GM18870 (cell line): Measurements from ENCODE around the gene CD82.

Source experiments
- ATAC-seq: cut with Tn5 transposase; IDR thresholded peaks from one replicate; pipeline ENCODE4 v1.9.1; 2021; ENCODE audit warnings: moderate library complexity; ENCODE audit not compliant: unreplicated experiment

The CD82 gene

GRCh38 chr11:44614281-44614775, 48.9 kb downstream of the CD82 start:
- no peak for ATAC-seq

GRCh38 chr11:44615041-44615755, 49.7 kb downstream of the CD82 start:
- ATAC-seq, result no peak

- ATAC-seq, result no peak
These were observed 50.7 kb downstream of the CD82 start for GRCh38 chr11:44615913-44616791.

- no peak for ATAC-seq
These were observed 52.4 kb downstream of the CD82 start for GRCh38 chr11:44617671-44618461.

GRCh38 chr11:44618561-44619425, 53.3 kb downstream of the CD82 start:
- no peak for ATAC-seq

GRCh38 chr11:44620328-44620725, 54.9 kb downstream of the CD82 start:
- no peak for ATAC-seq

- ATAC-seq, result no peak
These were observed 55.7 kb downstream of the CD82 start for GRCh38 chr11:44621140-44621681.

- no peak for ATAC-seq
These were observed 56.3 kb downstream of the CD82 start for GRCh38 chr11:44621784-44622183.

GRCh38 chr11:44622190-44622650, 56.8 kb downstream of the CD82 start:
- no peak for ATAC-seq

- no peak for ATAC-seq
These were observed 57.3 kb downstream of the CD82 start for GRCh38 chr11:44622721-44623258.

- ATAC-seq, result no peak
These were observed 57.9 kb downstream of the CD82 start for GRCh38 chr11:44623341-44623730.

- no peak for ATAC-seq
These were observed 58.4 kb downstream of the CD82 start for GRCh38 chr11:44623731-44624491.

- no peak for ATAC-seq
These were observed 59.3 kb downstream of the CD82 start for GRCh38 chr11:44624761-44625221.

GRCh38 chr11:44625759-44626523, 60.5 kb downstream of the CD82 start:
- ATAC-seq, result no peak

- ATAC-seq, result no peak
These were observed 61.2 kb downstream of the CD82 start for GRCh38 chr11:44626645-44627044.

GRCh38 chr11:44627165-44627789, 61.8 kb downstream of the CD82 start:
- no peak for ATAC-seq

- ATAC-seq, result peak; percentile 77
These were observed 62.7 kb downstream of the CD82 start for GRCh38 chr11:44627911-44628729.
